Common myeloid progenitor, CD34-positive (primary cell): ENCODE results near the gene ICAM5. TPM values are rescaled to one million over a fixed set of nuclear protein-coding genes. Genes with fewer than 3 reads are reported as not detected.
"Not testable (repeated sequence)": the region's sequence is repeated elsewhere in the genome, so short reads cannot be mapped to it uniquely, and the experiment has no call there.

Source experiments
- CTCF ChIA-PET: fragments of 350-600 bp; sonication (Branson Sonifier 250); formaldehyde crosslinking; loops from one replicate; lab custom pipeline; 2021; ENCODE audit warnings: antibody characterized with exemption; lab: Charles Lee
- POLR2A ChIA-PET: fragments of 350-600 bp; sonication (Branson Sonifier 250); formaldehyde crosslinking; loops from one replicate; lab custom pipeline; 2021; ENCODE audit warnings: antibody characterized with exemption; lab: Charles Lee
- DNase-seq, 3 donors: peaks; one replicate each; pipeline versions ENCODE4 v3.0.0 to v3.0.0-alpha.2; 2013
- H3K27ac ChIP-seq, 2 experiments: 1 replicate in 1 of 2; 2 replicates in 1 of 2; pipeline ENCODE4 v1.7.0; 2013; ENCODE audit warnings: inconsistent platforms in 2 of 2, low read length in 2 of 2, mild to moderate bottlenecking in 2 of 2, low read depth in 1 of 2, moderate library complexity in 1 of 2; ENCODE audit not compliant: severe bottlenecking in 2 of 2, insufficient read depth in 1 of 2, poor library complexity in 1 of 2
- H3K27me3 ChIP-seq, 5 experiments: replicated peaks in 2 of 5; 1 replicate in 3 of 5; 2 replicates in 2 of 5; pipeline versions ENCODE4 v1.6.1 to v1.7.0; 2013; ENCODE audit warnings: low read length in 4 of 5, mild to moderate bottlenecking in 2 of 5, moderate library complexity in 2 of 5, inconsistent platforms in 1 of 5; ENCODE audit not compliant: insufficient read depth in 5 of 5, control insufficient read depth in 4 of 5
- H3K36me3 ChIP-seq, 4 experiments: 1 replicate in 2 of 4; 2 replicates in 2 of 4; pipeline versions ENCODE4 v1.6.1 to v1.7.0; 2013; ENCODE audit warnings: low read length in 3 of 4, control low read depth in 1 of 4, mild to moderate bottlenecking in 1 of 4; ENCODE audit not compliant: control insufficient read depth in 4 of 4, insufficient read depth in 4 of 4
- H3K4me1 ChIP-seq, 4 experiments: 1 replicate in 3 of 4; 2 replicates in 1 of 4; pipeline versions ENCODE4 v1.6.1 to v1.7.1; 2013; ENCODE audit warnings: low read length in 3 of 4, mild to moderate bottlenecking in 3 of 4, control low read depth in 1 of 4, inconsistent platforms in 1 of 4, moderate library complexity in 1 of 4; ENCODE audit not compliant: control insufficient read depth in 4 of 4, insufficient read depth in 4 of 4; ENCODE audit errors: control extremely low read depth in 1 of 4
- H3K4me3 ChIP-seq, 7 experiments: 1 replicate in 4 of 7; 2 replicates in 3 of 7; pipeline versions ENCODE4 v1.5.1 to v1.7.0; 2013; ENCODE audit warnings: mild to moderate bottlenecking in 7 of 7, low read length in 6 of 7, moderate library complexity in 6 of 7, inconsistent platforms in 2 of 7, low read depth in 2 of 7, control low read depth in 1 of 7; ENCODE audit not compliant: insufficient read depth in 4 of 7, control insufficient read depth in 1 of 7; ENCODE audit errors: extremely low read depth in 1 of 7
- H3K9me3 ChIP-seq, 5 experiments: 1 replicate in 4 of 5; 2 replicates in 1 of 5; pipeline versions ENCODE4 v1.6.1 to v1.7.1; 2013; ENCODE audit warnings: low read length in 4 of 5, mild to moderate bottlenecking in 2 of 5, inconsistent platforms in 1 of 5, low read depth in 1 of 5, moderate library complexity in 1 of 5; ENCODE audit not compliant: control insufficient read depth in 4 of 5, insufficient read depth in 2 of 5; ENCODE audit errors: control extremely low read depth in 1 of 5
- WGBS: methylation state at CpG from one replicate; pipeline ENCODE4 v1.1.5; 2013; ENCODE audit not compliant: insufficient coverage; 5-methylcytosine and 5-hydroxymethylcytosine counted together
- polyA plus RNA-seq: library from polyadenylated mRNA; unstranded; fragments of 120-200 nt; gene quantifications from one replicate; pipeline ENCODE4 v1.2.1, GENCODE V29; 2013

ICAM5 gene, protein sequence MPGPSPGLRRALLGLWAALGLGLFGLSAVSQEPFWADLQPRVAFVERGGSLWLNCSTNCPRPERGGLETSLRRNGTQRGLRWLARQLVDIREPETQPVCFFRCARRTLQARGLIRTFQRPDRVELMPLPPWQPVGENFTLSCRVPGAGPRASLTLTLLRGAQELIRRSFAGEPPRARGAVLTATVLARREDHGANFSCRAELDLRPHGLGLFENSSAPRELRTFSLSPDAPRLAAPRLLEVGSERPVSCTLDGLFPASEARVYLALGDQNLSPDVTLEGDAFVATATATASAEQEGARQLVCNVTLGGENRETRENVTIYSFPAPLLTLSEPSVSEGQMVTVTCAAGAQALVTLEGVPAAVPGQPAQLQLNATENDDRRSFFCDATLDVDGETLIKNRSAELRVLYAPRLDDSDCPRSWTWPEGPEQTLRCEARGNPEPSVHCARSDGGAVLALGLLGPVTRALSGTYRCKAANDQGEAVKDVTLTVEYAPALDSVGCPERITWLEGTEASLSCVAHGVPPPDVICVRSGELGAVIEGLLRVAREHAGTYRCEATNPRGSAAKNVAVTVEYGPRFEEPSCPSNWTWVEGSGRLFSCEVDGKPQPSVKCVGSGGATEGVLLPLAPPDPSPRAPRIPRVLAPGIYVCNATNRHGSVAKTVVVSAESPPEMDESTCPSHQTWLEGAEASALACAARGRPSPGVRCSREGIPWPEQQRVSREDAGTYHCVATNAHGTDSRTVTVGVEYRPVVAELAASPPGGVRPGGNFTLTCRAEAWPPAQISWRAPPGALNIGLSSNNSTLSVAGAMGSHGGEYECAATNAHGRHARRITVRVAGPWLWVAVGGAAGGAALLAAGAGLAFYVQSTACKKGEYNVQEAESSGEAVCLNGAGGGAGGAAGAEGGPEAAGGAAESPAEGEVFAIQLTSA
- 9.6 TPM for polyA plus RNA-seq

DNA sequence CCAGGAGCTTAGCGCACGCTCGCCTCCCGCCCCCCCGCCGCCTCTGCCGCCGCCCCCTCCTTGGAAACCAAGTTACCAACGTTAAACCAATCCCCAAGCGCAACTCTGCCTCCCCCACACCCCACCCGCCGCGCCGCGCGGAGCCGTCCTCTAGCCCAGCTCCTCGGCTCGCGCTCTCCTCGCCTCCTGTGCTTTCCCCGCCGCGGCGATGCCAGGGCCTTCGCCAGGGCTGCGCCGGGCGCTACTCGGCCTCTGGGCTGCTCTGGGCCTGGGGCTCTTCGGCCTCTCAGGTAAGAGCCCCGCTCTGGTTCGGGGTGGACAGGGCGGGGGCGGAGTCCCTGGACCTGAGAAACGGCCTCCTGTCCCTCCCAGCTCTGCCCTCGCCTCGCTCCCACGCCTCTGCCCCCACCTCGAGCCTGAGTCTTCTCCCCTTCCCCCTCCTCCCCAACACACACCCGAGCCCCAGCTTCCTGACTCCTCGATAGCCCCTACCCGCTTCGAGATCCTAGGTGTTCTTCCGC is at the start of gene ICAM5:
TSS of gene ICAM5 (plus strand) at position 117 of the 521 bp plus-strand sequence. CDS start at position 209, 92 bp downstream.
- Histone ChIP-seq H3K4me1 (peaks cover 0 to 96% (median 92%) of the 10 kb centered on the region in 4 experiments), H3K27ac (peak within 1 kb of the TSS in 1 of 2 experiments; percentile 73), H3K9me3 (no peaks in the 10 kb centered on the region), H3K27me3 (peaks cover 0 to 52% (median 40%) of the 10 kb centered on the region in 5 experiments), H3K36me3 (peaks cover 0 to 9% (median 3%) of the 10 kb centered on the region in 4 experiments), H3K4me3 (peak within 1 kb of the TSS; percentile 40 to 76 (median 54))
- CTCF ChIA-PET = interaction anchor here (0.6 to 7.6 kb wide), 11 partner anchors 9 to 965 kb away, joined by 3 to 83 read pairs (median 6); partner anchors contain the start of gene ICAM1
- WGBS = 0% methylated on average over 34 of the region's 45 CpGs
- peak in 2 of 3 donors; percentile 58 to 65 for DNase-seq
- POLR2A ChIA-PET = interaction anchor here (0.6 to 5.6 kb wide), 7 partner anchors 10 to 341 kb away, joined by 3 to 60 read pairs (median 7); partner anchors contain the start of genes ICAM1 and RAVER1

DNA sequence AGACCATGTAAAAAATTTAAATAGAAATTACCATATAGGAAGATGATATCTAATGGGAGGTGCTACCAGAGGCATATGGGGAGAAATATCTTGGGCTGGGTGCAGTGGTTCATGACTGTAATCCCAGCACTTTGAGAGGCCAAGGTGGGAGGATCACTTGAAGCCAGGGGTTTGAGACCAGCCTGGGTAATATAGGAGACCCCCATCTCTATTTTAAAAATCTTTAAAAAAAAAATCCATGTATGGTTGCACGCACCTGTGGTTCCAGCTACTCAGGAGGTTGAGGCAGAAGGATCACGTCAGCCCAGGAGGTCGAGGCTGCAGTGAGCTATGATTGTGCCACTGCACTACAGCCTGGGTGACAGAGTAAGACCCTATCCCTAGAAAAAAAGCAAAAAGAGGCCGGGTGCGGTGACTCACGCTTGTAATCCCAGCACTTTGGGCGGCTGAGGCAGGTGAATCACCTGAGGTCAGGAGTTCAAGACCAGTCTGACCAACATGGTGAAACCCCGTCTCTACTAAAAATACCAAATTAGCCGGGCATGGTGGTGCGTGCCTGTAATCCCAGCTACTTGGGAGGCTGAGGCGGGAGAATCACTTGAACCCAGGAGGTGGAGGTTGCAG is 47.8 kb upstream of the ICAM5 start:
- H3K9me3 ChIP-seq, CTCF ChIA-PET, DNase-seq, H3K36me3 ChIP-seq, H3K4me3 ChIP-seq, H3K27ac ChIP-seq, H3K27me3 ChIP-seq, POLR2A ChIA-PET: not testable (repeated sequence)
- H3K4me1 ChIP-seq = peaks cover 0 to 12% (median 9%) of the 10 kb centered on the region in 4 experiments
- WGBS = 98% methylated on average over 11 of the region's 11 CpGs

DNA sequence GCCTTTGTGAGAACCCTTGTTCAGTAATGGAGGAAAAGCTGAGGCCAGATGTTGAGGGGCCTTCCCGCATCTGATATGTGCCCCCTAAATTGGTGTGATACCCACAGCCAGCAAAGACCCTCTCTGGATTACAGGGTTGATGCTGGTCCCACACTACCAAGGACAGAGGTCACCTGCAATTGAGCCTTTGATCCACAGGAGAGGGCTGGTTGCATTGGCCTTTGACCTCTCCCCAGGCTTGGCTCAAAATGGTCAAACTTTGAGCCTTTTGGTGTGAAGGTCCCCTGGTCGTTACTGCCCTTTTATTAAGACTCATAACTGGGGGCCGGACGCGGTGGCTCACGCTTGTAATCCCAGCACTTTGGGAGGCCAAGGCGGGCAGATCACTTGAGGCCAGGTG is 46.1 kb upstream of the ICAM5 start:
- Histone ChIP-seq H3K27me3 (no peaks in the 10 kb centered on the region), H3K36me3 (no peaks in the 10 kb centered on the region), H3K4me1 (peaks cover 0 to 1% (median under 1%) of the 10 kb centered on the region in 4 experiments), H3K4me3 (no peak overlapping the region), H3K9me3 (no peaks in the 10 kb centered on the region), H3K27ac (no peak overlapping the region)
- ChIA-PET POLR2A (interaction anchor here (0.6 kb wide), 1 partner anchor 16 kb away, joined by 4 read pairs; no protein-coding TSS in a partner anchor), CTCF (interaction anchor here (0.7 to 0.9 kb wide), 3 partner anchors 15 to 155 kb away, joined by 3 read pairs; no protein-coding TSS in a partner anchor)
- DNase-seq = no peak
- 97% methylated on average over 7 of the region's 7 CpGs for WGBS

DNA sequence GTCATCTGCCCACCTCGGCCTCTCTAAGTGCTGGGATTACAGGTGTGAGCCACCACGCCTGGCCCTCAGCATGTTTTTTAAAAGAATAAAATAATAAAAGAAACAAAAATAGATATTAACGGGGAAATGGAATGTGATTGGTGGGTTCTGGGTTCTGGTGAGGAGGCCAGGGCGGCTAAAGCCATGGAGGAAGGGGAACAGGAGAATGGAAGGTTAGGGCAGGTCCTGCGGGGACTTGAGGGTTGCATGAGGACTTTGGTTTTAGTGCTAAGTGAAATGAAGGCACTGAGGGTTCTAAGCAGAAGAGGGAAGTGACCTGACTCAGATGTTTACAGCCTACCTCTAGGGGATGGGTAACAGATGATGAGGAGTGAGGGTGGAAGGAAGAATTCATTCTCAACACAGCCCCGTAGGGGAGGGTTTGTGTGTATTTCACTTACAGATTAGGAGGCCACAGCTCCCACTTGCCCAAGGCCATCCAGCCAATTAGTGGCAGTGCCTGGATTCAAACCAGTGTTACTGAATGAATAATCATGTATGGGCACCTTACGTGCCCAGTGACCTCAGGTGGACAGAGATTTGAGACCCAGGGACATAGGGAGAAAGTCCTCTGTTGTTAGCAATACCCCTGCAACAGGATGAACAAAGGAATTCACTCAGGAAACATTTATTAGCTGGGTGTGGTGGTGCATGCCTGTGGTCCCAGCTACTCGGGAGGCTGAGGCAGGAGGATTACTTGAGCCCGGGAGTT is 44.4 kb upstream of the ICAM5 start:
- POLR2A ChIA-PET = interaction anchor here (0.8 kb wide), 1 partner anchor 14 kb away, joined by 3 read pairs; no protein-coding TSS in a partner anchor
- Histone ChIP-seq H3K27ac (no peak overlapping the region), H3K4me1 (no peaks in the 10 kb centered on the region), H3K4me3 (no peak overlapping the region), H3K9me3 (no peaks in the 10 kb centered on the region), H3K27me3 (no peaks in the 10 kb centered on the region), H3K36me3 (no peaks in the 10 kb centered on the region)
- CTCF ChIA-PET = interaction anchor here (1.1 to 1.9 kb wide), 3 partner anchors 24 to 85 kb away, joined by 3 to 6 read pairs (median 3); no protein-coding TSS in a partner anchor
- WGBS = 61% methylated on average over 3 of the region's 9 CpGs
- DNase-seq = no peak

DNA sequence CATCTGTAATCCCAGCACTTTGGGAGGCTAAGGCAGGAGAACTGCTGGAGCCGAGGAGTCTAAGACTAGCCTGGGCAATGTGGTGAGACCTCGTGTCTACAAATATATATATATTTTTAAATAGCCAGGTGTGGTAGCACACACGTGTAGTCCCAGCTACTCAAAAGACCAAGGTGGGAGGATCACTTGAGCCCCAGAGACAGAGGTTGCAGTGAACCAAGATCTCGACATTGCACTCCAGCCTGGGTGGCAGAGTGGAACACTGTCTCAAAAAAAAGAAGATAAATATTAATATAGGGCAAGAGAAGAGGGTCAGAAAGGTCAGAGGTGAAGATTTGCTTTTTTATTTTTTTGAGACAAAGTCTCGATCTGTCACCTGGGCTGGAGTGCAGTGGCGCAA is 43.2 kb upstream of the ICAM5 start:
- POLR2A ChIA-PET = interaction anchor here (1.4 kb wide), 1 partner anchor 15 kb away, joined by 4 read pairs; the partner anchor contains the start of gene S1PR2
- Histone ChIP-seq H3K9me3 (no peaks in the 10 kb centered on the region), H3K27me3 (no peaks in the 10 kb centered on the region), H3K36me3 (no peaks in the 10 kb centered on the region), H3K4me3 (no peak overlapping the region), H3K27ac (no peak overlapping the region), H3K4me1 (peaks cover 0 to 6% (median 5%) of the 10 kb centered on the region in 4 experiments)
- DNase-seq = no peak
- CTCF ChIA-PET = interaction anchor here (1.1 to 1.9 kb wide), 2 partner anchors 25 to 86 kb away, joined by 3 to 6 read pairs; no protein-coding TSS in a partner anchor
- 96% methylated on average over 3 of the region's 6 CpGs for WGBS
